Ectodermal cell (in vitro differentiated cells): ENCODE data around the gene BTD.
A peak's percentile ranks its signal among the peaks of the same experiment; 100 is the strongest.

Source experiments
- H3K27ac ChIP-seq: 2 replicates; pipeline ENCODE4 v1.7.0; 2013; ENCODE audit warnings: mild to moderate bottlenecking, low read depth, low read length; ENCODE audit not compliant: insufficient read depth, poor library complexity, severe bottlenecking
- H3K27me3 ChIP-seq: 2 replicates; pipeline ENCODE4 v1.7.0; 2013; ENCODE audit warnings: mild to moderate bottlenecking, low read length; ENCODE audit not compliant: insufficient read depth, control insufficient read depth, poor library complexity, severe bottlenecking
- H3K36me3 ChIP-seq: one replicate; pipeline ENCODE4 v1.7.0; 2013; ENCODE audit warnings: low read length; ENCODE audit not compliant: control insufficient read depth, insufficient read depth
- H3K4me1 ChIP-seq: one replicate; pipeline ENCODE4 v1.7.0; 2013; ENCODE audit warnings: low read length; ENCODE audit not compliant: control insufficient read depth, insufficient read depth
- H3K4me3 ChIP-seq: 2 replicates; pipeline ENCODE4 v1.7.0; 2013; ENCODE audit warnings: low read depth, low read length, control low read depth; ENCODE audit not compliant: insufficient read depth
- H3K9me3 ChIP-seq: 2 replicates; pipeline ENCODE4 v1.7.0; 2013; ENCODE audit warnings: mild to moderate bottlenecking, low read length, moderate library complexity; ENCODE audit not compliant: control insufficient read depth
- WGBS, 2 experiments: methylation state at CpG; one replicate each; pipeline ENCODE4 v1.1.7; 2013; ENCODE audit warnings: missing lambda C conversion rate in 2 of 2; 5-methylcytosine and 5-hydroxymethylcytosine counted together

BTD gene

DNA sequence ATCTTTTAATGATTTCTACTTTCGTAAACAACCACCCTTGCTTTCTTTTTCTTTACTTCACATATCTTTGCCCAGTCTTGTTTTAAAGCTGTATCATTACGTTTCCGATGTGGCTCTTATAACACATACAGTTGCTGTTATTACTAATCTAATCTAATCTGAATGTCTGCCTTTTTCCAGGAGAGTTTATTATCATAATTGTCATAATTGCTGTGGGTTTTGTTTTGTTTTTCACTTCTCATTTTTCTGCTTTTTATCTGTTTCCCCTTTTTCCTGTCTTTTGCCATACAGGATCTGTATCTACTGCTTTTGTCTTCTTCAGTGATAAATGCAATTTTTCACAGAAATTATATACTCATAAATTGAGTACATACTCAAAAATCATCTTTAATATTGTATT, 25.1 kb upstream of the BTD start:
- WGBS, 2 experiments: 94 to 100% methylated on average over 3 of the region's 3 CpGs
- Histone ChIP-seq H3K9me3 (no peaks in the 10 kb centered on the region), H3K27ac (no peak overlapping the region), H3K4me1 (no peaks in the 10 kb centered on the region), H3K36me3 (peaks cover 15% of the 10 kb centered on the region), H3K4me3 (no peak overlapping the region), H3K27me3 (no peaks in the 10 kb centered on the region)

DNA sequence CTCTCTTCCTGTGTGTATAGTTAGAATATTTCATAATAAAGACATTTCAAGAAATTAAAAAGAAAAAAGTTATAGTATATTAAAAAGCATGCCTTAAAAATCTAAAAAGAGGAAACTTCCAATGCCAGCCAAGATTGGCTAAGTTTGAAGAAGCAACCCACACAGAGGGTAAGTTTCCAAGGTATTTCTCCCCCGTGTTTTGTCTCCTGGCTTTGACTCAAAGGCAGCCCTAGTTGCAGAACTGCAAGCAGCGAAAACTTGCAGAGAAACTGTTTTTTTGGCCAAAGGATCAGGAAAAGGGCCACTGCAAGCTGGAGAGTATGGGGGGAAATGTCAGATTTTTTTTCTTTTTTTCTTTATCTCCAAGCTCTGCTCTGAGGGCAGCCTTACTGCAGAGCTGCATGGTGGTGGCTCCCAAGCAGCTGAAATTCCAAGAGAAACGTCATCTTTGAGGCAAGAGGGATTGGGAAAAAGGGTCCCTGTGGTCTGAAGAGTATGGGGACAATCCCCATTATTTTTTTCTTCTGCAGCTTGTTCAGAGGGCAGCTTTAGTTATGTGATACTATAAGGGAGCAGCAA, 23.2 kb upstream of the BTD start:
- peaks cover 15% of the 10 kb centered on the region for H3K36me3 ChIP-seq
- no peaks in the 10 kb centered on the region for H3K27me3 ChIP-seq
- no peak overlapping the region for H3K4me3 ChIP-seq
- H3K4me1 ChIP-seq: no peaks in the 10 kb centered on the region
- WGBS, 2 experiments: 87 to 95% methylated on average over 3 of the region's 3 CpGs
- no peaks in the 10 kb centered on the region for H3K9me3 ChIP-seq
- peak overlapping the region; percentile 26 for H3K27ac ChIP-seq

GRCh38 chr3:15579051-15579450, 22.5 kb upstream of the BTD start:
- 93 to 96% methylated on average over 2 of the region's 2 CpGs for WGBS, 2 experiments
- Histone ChIP-seq H3K27ac (no peak overlapping the region), H3K36me3 (peaks cover 9% of the 10 kb centered on the region), H3K27me3 (no peaks in the 10 kb centered on the region), H3K4me1 (no peaks in the 10 kb centered on the region), H3K9me3 (no peaks in the 10 kb centered on the region), H3K4me3 (no peak overlapping the region)

DNA sequence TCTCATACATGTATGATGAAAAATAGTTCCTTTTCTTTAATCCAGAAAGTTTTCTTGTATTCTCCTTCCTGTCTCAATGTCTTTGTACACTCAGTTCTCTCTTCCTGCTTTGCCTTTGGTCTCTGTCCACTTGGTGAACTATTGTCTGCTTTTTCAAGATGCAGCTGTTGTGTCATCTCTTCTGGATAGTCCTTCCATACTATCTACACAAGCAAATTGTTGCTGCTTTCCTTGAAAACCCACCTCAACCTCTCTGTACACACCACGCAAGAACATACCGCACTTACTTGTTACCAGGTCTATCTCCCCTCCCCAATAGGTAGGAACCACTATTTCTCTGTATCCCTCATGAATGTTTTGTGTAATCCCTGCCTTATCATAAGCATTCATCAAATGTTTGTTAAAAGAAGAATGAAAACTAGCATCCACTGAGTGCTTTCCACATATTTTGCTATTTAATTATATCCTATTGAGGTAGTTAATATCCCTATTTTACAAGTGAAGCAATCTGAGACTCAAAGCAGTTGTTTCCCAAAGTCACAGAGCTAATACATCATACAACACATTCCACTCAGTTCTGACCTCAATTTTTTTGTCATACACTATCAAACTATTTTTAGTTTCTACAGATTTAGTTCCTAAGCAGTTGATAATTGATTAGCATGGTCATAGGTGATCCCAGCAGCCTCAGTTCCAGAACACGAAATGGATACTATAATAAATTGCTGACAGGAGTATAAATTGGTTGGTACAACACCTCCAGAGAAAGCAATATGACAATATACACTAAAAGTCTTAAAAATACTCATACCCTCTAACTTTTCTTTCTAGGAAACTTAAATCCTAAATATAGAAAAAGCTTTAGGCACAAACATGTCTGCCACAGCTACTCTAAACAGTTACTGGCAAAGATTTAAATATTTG, 19.8 kb upstream of the BTD start:
- H3K4me3 ChIP-seq: no peak overlapping the region
- H3K4me1 ChIP-seq: no peaks in the 10 kb centered on the region
- 83 to 100% methylated on average over 2 to 3 of the region's 3 CpGs for WGBS, 2 experiments
- H3K27me3 ChIP-seq: no peaks in the 10 kb centered on the region
- H3K27ac ChIP-seq: no peak overlapping the region
- H3K36me3 ChIP-seq: peaks cover 17% of the 10 kb centered on the region
- H3K9me3 ChIP-seq: no peaks in the 10 kb centered on the region

GRCh38 chr3:15585111-15585845, 16.3 kb upstream of the BTD start:
- Histone ChIP-seq H3K4me1 (no peaks in the 10 kb centered on the region), H3K36me3 (peaks cover 24% of the 10 kb centered on the region), H3K9me3 (no peaks in the 10 kb centered on the region), H3K27me3 (no peaks in the 10 kb centered on the region), H3K4me3 (no peak overlapping the region), H3K27ac (no peak overlapping the region)
- WGBS, 2 experiments: 89 to 95% methylated on average over 4 to 6 of the region's 6 CpGs

DNA sequence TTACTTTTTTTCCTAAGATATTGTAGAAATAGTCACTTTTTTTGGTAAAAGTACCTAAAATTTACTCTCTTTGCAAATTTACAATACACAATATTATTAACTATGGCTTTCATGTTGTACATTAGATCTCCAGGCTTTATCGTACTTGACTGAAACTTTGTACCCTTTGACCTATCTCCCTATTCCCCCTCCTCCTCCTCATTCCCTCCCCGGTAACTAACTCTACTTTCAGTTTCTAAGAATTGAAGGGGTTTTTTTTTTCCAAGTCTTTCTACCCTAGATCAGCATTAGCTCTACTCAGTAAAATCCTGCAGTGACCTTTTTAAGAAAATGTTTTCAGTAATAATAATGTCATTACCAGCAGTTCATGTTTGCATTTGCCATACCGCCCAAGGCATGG, 10.3 kb upstream of the BTD start:
- no peaks in the 10 kb centered on the region for H3K4me1 ChIP-seq
- no peak overlapping the region for H3K4me3 ChIP-seq
- no peak overlapping the region for H3K27ac ChIP-seq
- WGBS, 2 experiments: 100% methylated on average over 3 of the region's 3 CpGs
- no peaks in the 10 kb centered on the region for H3K9me3 ChIP-seq
- peaks cover 18% of the 10 kb centered on the region for H3K36me3 ChIP-seq
- H3K27me3 ChIP-seq: no peaks in the 10 kb centered on the region

- no peaks in the 10 kb centered on the region for H3K27me3 ChIP-seq
- peaks cover 18% of the 10 kb centered on the region for H3K36me3 ChIP-seq
- no peak overlapping the region for H3K4me3 ChIP-seq
- H3K27ac ChIP-seq: no peak overlapping the region
- no peaks in the 10 kb centered on the region for H3K4me1 ChIP-seq
- 89 to 92% methylated on average over 12 to 13 of the region's 21 CpGs for WGBS, 2 experiments
- H3K9me3 ChIP-seq: no peaks in the 10 kb centered on the region
Observed at GRCh38 chr3:15591928-15592327, 9.6 kb upstream of the BTD start.

DNA sequence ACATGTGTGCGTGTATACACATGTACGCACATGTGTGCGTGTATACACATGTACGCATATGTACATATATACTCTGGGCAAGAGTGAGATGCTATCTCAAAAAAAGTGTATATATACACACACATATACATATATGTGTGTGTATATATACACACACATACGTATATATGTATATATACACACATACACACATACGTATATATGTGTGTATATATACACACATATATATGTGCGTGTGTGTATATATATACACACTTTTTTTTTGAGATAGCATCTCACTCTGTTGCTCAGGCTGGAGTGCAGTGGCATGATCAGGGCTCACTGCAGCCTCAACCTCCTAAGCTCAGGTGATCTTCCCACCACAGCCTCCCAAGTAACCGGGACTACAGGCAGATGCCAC, 8.6 kb upstream of the BTD start:
- no peaks in the 10 kb centered on the region for H3K9me3 ChIP-seq

GRCh38 chr3:15595955-15596354, 5.6 kb upstream of the BTD start:
- WGBS, 2 experiments: 93 to 100% methylated on average over 1 of the region's 2 CpGs
- H3K27ac ChIP-seq: no peak overlapping the region
- H3K9me3 ChIP-seq: no peaks in the 10 kb centered on the region
- no peaks in the 10 kb centered on the region for H3K4me1 ChIP-seq
- H3K27me3 ChIP-seq: no peaks in the 10 kb centered on the region
- no peak overlapping the region for H3K4me3 ChIP-seq
- H3K36me3 ChIP-seq: peaks cover 3% of the 10 kb centered on the region

More for the DNA sequence above, 8.6 kb upstream of the BTD start:
- Histone ChIP-seq H3K27ac (no peak overlapping the region), H3K4me1 (no peaks in the 10 kb centered on the region), H3K27me3 (no peaks in the 10 kb centered on the region), H3K36me3 (peaks cover 18% of the 10 kb centered on the region), H3K4me3 (no peak overlapping the region)
- 97 to 100% methylated on average over 1 to 4 of the region's 8 CpGs for WGBS, 2 experiments

DNA sequence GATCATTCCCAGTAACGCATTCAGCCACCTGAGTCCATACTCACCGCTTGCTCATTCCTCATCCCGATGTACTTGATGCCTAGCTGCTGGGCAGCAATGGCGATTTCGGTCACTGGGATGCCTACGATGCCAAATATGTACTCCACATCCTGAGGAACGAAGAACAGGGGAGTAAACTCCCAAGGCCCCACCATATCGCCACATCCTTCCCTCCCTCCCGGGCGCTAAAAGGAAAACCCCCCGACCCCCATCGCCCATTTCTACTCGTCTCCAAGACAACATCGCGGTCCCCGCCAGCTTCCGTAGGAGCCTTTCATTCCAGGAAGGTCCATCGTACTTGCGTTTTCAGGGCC, 523 bp upstream of the BTD start:
- Histone ChIP-seq H3K27me3 (no peaks in the 10 kb centered on the region), H3K4me3 (peak overlapping the region; percentile 80), H3K36me3 (no peaks in the 10 kb centered on the region), H3K9me3 (no peaks in the 10 kb centered on the region), H3K27ac (peak overlapping the region; percentile 38), H3K4me1 (no peaks in the 10 kb centered on the region)
- 0 to 1% methylated on average over 19 of the region's 19 CpGs for WGBS, 2 experiments
